Type B pancreatic cell (in vitro differentiated cells): Measurements from ENCODE around the gene MLH3. TPM values are rescaled to one million over a fixed set of nuclear protein-coding genes. Genes with fewer than 3 reads are reported as not detected.

ENCODE experiments used
- DNase-seq: peaks from one replicate; pipeline ENCODE4 v3.0.0; 2021; ENCODE audit warnings: mixed read lengths; ENCODE audit not compliant: unreplicated experiment; ENCODE audit errors: extremely low spot score
- H3K27ac Mint-ChIP-seq: 2 replicates; pipeline ENCODE4 v1.8.0; 2021; ENCODE audit warnings: mild to moderate bottlenecking, mixed read lengths
- H3K27me3 Mint-ChIP-seq: 2 replicates; pipeline ENCODE4 v1.8.0; 2021; ENCODE audit warnings: mixed read lengths
- H3K36me3 Mint-ChIP-seq: 2 replicates; pipeline ENCODE4 v1.8.0; 2021; ENCODE audit warnings: mixed read lengths
- H3K4me1 Mint-ChIP-seq: one replicate; pipeline ENCODE4 v1.8.0; 2021; ENCODE audit warnings: mixed read lengths; ENCODE audit not compliant: unreplicated experiment
- H3K4me3 Mint-ChIP-seq: 2 replicates; pipeline ENCODE4 v1.8.0; 2021; ENCODE audit warnings: mild to moderate bottlenecking, mixed read lengths
- H3K9me3 Mint-ChIP-seq: 2 replicates; pipeline ENCODE4 v1.8.0; 2021; ENCODE audit warnings: mixed read lengths
- CTCF ChIP-seq: fragments of 200-600 bp; sonication (generic); conservative IDR thresholded peaks from 2 replicates; pipeline ENCODE4 v1.5.0; 2021; ENCODE audit warnings: antibody characterized with exemption, mild to moderate bottlenecking
- total RNA-seq: library from RNA; stranded (reverse); gene quantifications from 2 replicates; pipeline ENCODE4 v1.2.1, GENCODE V29; 2021; ENCODE audit warnings: low replicate concordance

The MLH3 gene
- total RNA-seq, 1 donor from 2014 or later: 28.5 TPM

DNA sequence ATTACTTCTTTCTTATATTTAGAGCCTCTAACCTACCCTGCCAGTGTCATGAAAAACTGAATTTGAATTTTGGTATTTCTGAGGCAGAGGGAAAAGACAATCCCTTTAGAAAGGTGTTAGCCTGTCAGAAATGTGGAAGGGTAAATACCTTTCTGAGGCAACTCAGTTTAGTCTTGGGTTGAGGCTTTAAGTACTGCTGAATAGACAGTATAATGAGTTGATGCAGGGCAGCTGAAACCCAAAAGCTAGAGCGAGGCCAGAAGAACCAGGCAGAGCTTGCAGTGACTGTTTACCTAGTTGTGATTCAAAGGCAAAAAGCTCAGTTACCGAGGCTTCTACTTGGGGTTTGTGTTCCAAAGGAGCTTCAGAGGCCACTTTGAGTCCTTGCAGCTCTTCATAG is 36.9 kb upstream of the MLH3 start:
- no peaks in the 10 kb centered on the region for H3K27me3 Mint-ChIP-seq
- no peak overlapping the region for H3K27ac Mint-ChIP-seq
- no peak overlapping the region for H3K4me3 Mint-ChIP-seq
- H3K36me3 Mint-ChIP-seq: peaks cover 30% of the 10 kb centered on the region
- H3K9me3 Mint-ChIP-seq: no peaks in the 10 kb centered on the region
- TF ChIP-seq CTCF: no peak
- H3K4me1 Mint-ChIP-seq: no peaks in the 10 kb centered on the region
- DNase-seq: no peak

GRCh38 chr14:75084513-75084912 is 33.2 kb upstream of the MLH3 start:
- H3K4me3 Mint-ChIP-seq: no peak overlapping the region
- peaks cover 11% of the 10 kb centered on the region for H3K4me1 Mint-ChIP-seq
- no peaks in the 10 kb centered on the region for H3K9me3 Mint-ChIP-seq
- no peak overlapping the region for H3K27ac Mint-ChIP-seq
- peaks cover 35% of the 10 kb centered on the region for H3K36me3 Mint-ChIP-seq
- no peak for TF ChIP-seq CTCF
- no peak for DNase-seq
- no peaks in the 10 kb centered on the region for H3K27me3 Mint-ChIP-seq

DNA sequence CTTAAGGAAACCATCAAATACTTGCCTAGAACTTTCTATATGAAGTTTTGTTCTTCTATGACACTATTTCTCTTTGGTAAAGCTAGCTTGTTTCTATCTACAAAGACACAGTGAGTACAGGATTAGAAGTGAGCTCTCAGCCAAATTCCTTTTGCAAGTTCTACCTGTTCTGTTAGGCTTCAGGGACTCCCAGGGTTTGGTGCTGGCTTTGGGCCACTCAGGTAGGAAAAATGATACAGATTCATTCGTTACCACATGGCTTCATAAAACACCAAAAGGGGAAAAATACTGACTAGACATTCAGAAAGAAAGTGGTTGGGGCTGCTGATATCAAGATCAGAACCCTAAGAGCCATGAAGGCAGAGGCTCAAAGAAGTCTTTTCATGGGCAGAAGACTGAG is 32.0 kb upstream of the MLH3 start:
- Mint-ChIP-seq H3K36me3 (peaks cover 33% of the 10 kb centered on the region), H3K4me1 (peaks cover 11% of the 10 kb centered on the region)
- TF ChIP-seq CTCF: no peak

DNA sequence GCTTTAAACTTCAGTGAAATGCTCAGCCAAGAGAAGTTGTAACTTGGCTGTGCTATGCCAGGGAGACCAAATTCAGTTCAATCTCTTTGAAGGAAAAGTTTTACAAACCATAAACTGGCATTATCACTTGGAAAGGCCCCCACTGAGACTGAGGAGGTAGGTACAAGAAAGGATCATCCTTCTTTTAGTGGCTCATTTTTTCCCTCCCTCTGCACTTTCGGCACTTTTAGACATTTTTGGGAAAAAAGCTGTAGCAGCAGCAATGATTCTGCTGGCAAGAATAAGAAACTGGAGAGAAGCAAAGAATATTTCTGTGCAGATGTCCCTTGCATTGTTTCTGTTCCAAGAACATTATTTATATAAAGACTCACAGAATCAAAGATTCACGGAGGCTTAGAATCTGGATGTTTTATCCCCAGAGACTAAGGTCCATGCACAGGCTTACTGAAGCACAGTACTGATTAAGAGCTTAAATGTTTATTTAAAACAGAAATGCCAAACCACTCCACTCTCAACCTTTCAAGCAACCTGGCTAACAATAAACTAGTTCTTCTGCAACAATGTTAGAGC is 30.5 kb upstream of the MLH3 start:
- Mint-ChIP-seq H3K27me3 (no peaks in the 10 kb centered on the region), H3K27ac (no peak overlapping the region), H3K4me1 (peaks cover 11% of the 10 kb centered on the region), H3K9me3 (no peaks in the 10 kb centered on the region), H3K4me3 (no peak overlapping the region), H3K36me3 (peaks cover 33% of the 10 kb centered on the region)
- no peak for DNase-seq
- TF ChIP-seq CTCF: no peak

More for the DNA sequence above, 32.0 kb upstream of the MLH3 start:
- Mint-ChIP-seq H3K27me3 (no peaks in the 10 kb centered on the region), H3K27ac (no peak overlapping the region), H3K9me3 (no peaks in the 10 kb centered on the region), H3K4me3 (no peak overlapping the region)
- DNase-seq: no peak

DNA sequence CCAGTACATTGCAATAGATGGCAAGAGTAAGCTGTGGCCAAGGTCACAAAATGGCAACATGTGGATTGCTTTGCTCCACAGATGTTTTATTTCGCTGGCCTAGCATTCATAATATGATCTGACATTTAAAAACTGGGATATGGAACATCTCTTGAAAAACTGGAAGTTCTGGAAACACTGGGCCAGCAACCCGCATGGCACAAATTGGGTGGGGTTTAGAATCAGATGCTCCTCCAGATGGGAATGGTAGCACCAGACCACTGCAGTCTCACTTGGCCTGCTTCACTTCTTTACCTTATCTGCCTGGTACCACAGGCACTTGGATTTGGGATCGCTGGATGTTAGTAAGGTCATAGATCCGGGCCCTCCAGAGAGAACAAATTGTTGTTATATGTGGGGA is 28.3 kb upstream of the MLH3 start:
- peaks cover 11% of the 10 kb centered on the region for H3K4me1 Mint-ChIP-seq
- H3K9me3 Mint-ChIP-seq: no peaks in the 10 kb centered on the region
- DNase-seq: no peak
- H3K27me3 Mint-ChIP-seq: no peaks in the 10 kb centered on the region
- H3K36me3 Mint-ChIP-seq: peaks cover 24% of the 10 kb centered on the region
- TF ChIP-seq CTCF: no peak
- H3K27ac Mint-ChIP-seq: no peak overlapping the region
- no peak overlapping the region for H3K4me3 Mint-ChIP-seq

- DNase-seq: no peak
- H3K4me3 Mint-ChIP-seq: no peak overlapping the region
- TF ChIP-seq CTCF: no peak
- no peaks in the 10 kb centered on the region for H3K27me3 Mint-ChIP-seq
- H3K27ac Mint-ChIP-seq: no peak overlapping the region
- peaks cover 12% of the 10 kb centered on the region for H3K36me3 Mint-ChIP-seq
- H3K4me1 Mint-ChIP-seq: peaks cover 11% of the 10 kb centered on the region
- no peaks in the 10 kb centered on the region for H3K9me3 Mint-ChIP-seq
These were observed 26.5 kb upstream of the MLH3 start for GRCh38 chr14:75077794-75078193.
